Caco-2 (cell line): Measurements from ENCODE around the gene PLIN1. TPM values are rescaled to one million over a fixed set of nuclear protein-coding genes. Genes with fewer than 3 reads are reported as not detected.

Experiments
- BruUV-seq: library from RNA; stranded (reverse); fragments of 400-500 nt; replicated peaks from 2 replicates; lab custom pipeline; 2021; lab: Mats Ljungman, UMichigan
- CTCF ChIA-PET: fragments of 300-600 bp; sonication (Branson Sonifier 250); formaldehyde crosslinking; loops from one replicate; lab custom pipeline; 2022; ENCODE audit warnings: antibody characterized with exemption; lab: Charles Lee
- POLR2A ChIA-PET: fragments of 300-600 bp; sonication (Branson Sonifier 250); formaldehyde crosslinking; loops from one replicate; lab custom pipeline; 2022; ENCODE audit warnings: antibody characterized with exemption; lab: Charles Lee
- DNase-seq, 2 experiments: peaks; one replicate each; pipeline versions ENCODE4 v3.0.0 to v3.0.0-alpha.2; 2020 to 2022
- H3K27me3 ChIP-seq: replicated peaks from 2 replicates; pipeline ENCODE4 v1.6.0; 2011; ENCODE audit warnings: low read length; ENCODE audit not compliant: control insufficient read depth, insufficient read depth
- H3K36me3 ChIP-seq: 2 replicates; pipeline ENCODE4 v1.5.1; 2011; ENCODE audit warnings: low read length; ENCODE audit not compliant: control insufficient read depth, insufficient read depth
- H3K4me1 ChIP-seq: fragments of 250-450 bp; sonication (Bioruptor Pico); 2 replicates; pipeline ENCODE4 v1.5.1; 2020; ENCODE audit warnings: mild to moderate bottlenecking
- H3K4me3 ChIP-seq: 2 replicates; pipeline ENCODE4 v1.5.1; 2011; ENCODE audit warnings: low read depth, mild to moderate bottlenecking, control low read depth, low read length
- H3K9me3 ChIP-seq: fragments of 250-450 bp; sonication (Bioruptor Pico); 2 replicates; pipeline ENCODE4 v1.5.1; 2020; ENCODE audit warnings: mild to moderate bottlenecking, moderate library complexity
- H3K27ac Mint-ChIP-seq: one replicate; pipeline ENCODE4 v1.8.0; 2022; ENCODE audit warnings: mixed read lengths; ENCODE audit not compliant: unreplicated experiment
- H3K27me3 Mint-ChIP-seq: one replicate; pipeline ENCODE4 v1.8.0; 2022; ENCODE audit warnings: mixed read lengths; ENCODE audit not compliant: insufficient read depth, unreplicated experiment
- H3K36me3 Mint-ChIP-seq: one replicate; pipeline ENCODE4 v1.8.0; 2022; ENCODE audit warnings: mild to moderate bottlenecking, mixed read lengths; ENCODE audit not compliant: insufficient read depth, unreplicated experiment
- H3K4me1 Mint-ChIP-seq: one replicate; pipeline ENCODE4 v1.8.0; 2022; ENCODE audit warnings: low read depth, mixed read lengths; ENCODE audit not compliant: unreplicated experiment
- H3K4me3 Mint-ChIP-seq: one replicate; pipeline ENCODE4 v1.8.0; 2022; ENCODE audit warnings: mild to moderate bottlenecking, moderate library complexity, mixed read lengths; ENCODE audit not compliant: unreplicated experiment
- H3K9me3 Mint-ChIP-seq: one replicate; pipeline ENCODE4 v1.8.0; 2022; ENCODE audit warnings: mixed read lengths; ENCODE audit not compliant: unreplicated experiment
- CTCF ChIP-seq, 2 experiments: fragments of 200-600 bp in 1 of 2; IDR thresholded peaks; 1 replicate in 1 of 2; 2 replicates in 1 of 2; pipeline versions ENCODE4 v1.5.1 to v1.8.0; 2011 to 2022; ENCODE audit warnings: antibody characterized with exemption in 1 of 2, control low read depth in 1 of 2, inconsistent platforms in 1 of 2, low read depth in 1 of 2, low read length in 1 of 2, mild to moderate bottlenecking in 1 of 2, moderate library complexity in 1 of 2; ENCODE audit not compliant: insufficient read depth in 1 of 2, severe bottlenecking in 1 of 2, unreplicated experiment in 1 of 2
- intact Hi-C: fragments of 100-400 bp; cut with micrococcal nuclease; formaldehyde crosslinking; loops from one replicate; pipeline ENCODE4 v1.10.0; 2022; ENCODE audit not compliant: unreplicated experiment
- total RNA-seq: library from RNA; stranded (reverse); gene quantifications from 2 replicates; pipeline ENCODE4 v1.2.3, GENCODE V29; 2022

PLIN1 gene
- total RNA-seq, 1 experiment from 2014 or later = not detected

GRCh38 chr15:89628301-89628700 lies 50.9 kb downstream of the PLIN1 start:
- intact Hi-C loops = no loop called here
- Mint-ChIP-seq H3K4me1 (no peaks in the 10 kb centered on the region), H3K9me3 (no peaks in the 10 kb centered on the region), H3K36me3 (peaks cover 94% of the 10 kb centered on the region), H3K27ac (no peak overlapping the region), H3K4me3 (no peak overlapping the region), H3K27me3 (no peaks in the 10 kb centered on the region)
- DNase-seq = no peak
- CTCF ChIA-PET = interaction anchor here (1.3 kb wide), 1 partner anchor 53 kb away, joined by 3 read pairs; the partner anchor contains the start of gene TICRR
- no peak for TF ChIP-seq CTCF (IDR thresholded peaks at IDR 0.05; ENCODE audit: insufficient read depth in 1 of 2, low read depth in 1 of 2, low read length in 1 of 2, severe bottlenecking in 1 of 2, unreplicated experiment in 1 of 2)
- POLR2A ChIA-PET = no interaction called here
- Histone ChIP-seq H3K4me3 (no peak overlapping the region), H3K27me3 (no peaks in the 10 kb centered on the region), H3K4me1 (no peaks in the 10 kb centered on the region), H3K9me3 (no peaks in the 10 kb centered on the region), H3K36me3 (no peaks in the 10 kb centered on the region; the same call in 1 of the 2 replicates)
- BruUV-seq = no TSS peak

GRCh38 chr15:89627256-89627970 lies 51.8 kb downstream of the PLIN1 start:
- ChIA-PET POLR2A (no interaction called here), CTCF (interaction anchor here (1.3 kb wide), 1 partner anchor 52 kb away, joined by 3 read pairs; the partner anchor contains the start of gene TICRR)
- no peak for DNase-seq
- H3K9me3 Mint-ChIP-seq = no peaks in the 10 kb centered on the region
- peaks cover 93% of the 10 kb centered on the region for H3K36me3 Mint-ChIP-seq
- no peaks in the 10 kb centered on the region for H3K4me1 Mint-ChIP-seq
- Histone ChIP-seq H3K4me3 (no peak overlapping the region), H3K27me3 (no peaks in the 10 kb centered on the region), H3K4me1 (no peaks in the 10 kb centered on the region), H3K36me3 (no peaks in the 10 kb centered on the region; the same call in 1 of the 2 replicates), H3K9me3 (no peaks in the 10 kb centered on the region)
- intact Hi-C loops = no loop called here
- no peak overlapping the region for H3K27ac Mint-ChIP-seq
- no peak overlapping the region for H3K4me3 Mint-ChIP-seq
- H3K27me3 Mint-ChIP-seq = no peaks in the 10 kb centered on the region
- no TSS peak for BruUV-seq
- TF ChIP-seq CTCF (IDR thresholded peaks at IDR 0.05; ENCODE audit: insufficient read depth in 1 of 2, low read depth in 1 of 2, low read length in 1 of 2, severe bottlenecking in 1 of 2, unreplicated experiment in 1 of 2) = no peak

GRCh38 chr15:89625716-89626115 lies 53.5 kb downstream of the PLIN1 start:
- peaks cover 93% of the 10 kb centered on the region for H3K36me3 Mint-ChIP-seq
- H3K4me3 Mint-ChIP-seq = no peak overlapping the region
- POLR2A ChIA-PET = no interaction called here
- intact Hi-C loops = no loop called here
- no peaks in the 10 kb centered on the region for H3K9me3 Mint-ChIP-seq
- no peaks in the 10 kb centered on the region; the same call in 1 of the 2 replicates for H3K36me3 ChIP-seq
- no peaks in the 10 kb centered on the region for H3K27me3 Mint-ChIP-seq
- BruUV-seq = no TSS peak
- CTCF ChIA-PET = no interaction called here
- H3K9me3 ChIP-seq = no peaks in the 10 kb centered on the region
- H3K27me3 ChIP-seq = no peaks in the 10 kb centered on the region
- no peak for TF ChIP-seq CTCF (IDR thresholded peaks at IDR 0.05; ENCODE audit: insufficient read depth in 1 of 2, low read depth in 1 of 2, low read length in 1 of 2, severe bottlenecking in 1 of 2, unreplicated experiment in 1 of 2)
- no peaks in the 10 kb centered on the region for H3K4me1 Mint-ChIP-seq
- no peak overlapping the region for H3K4me3 ChIP-seq
- H3K27ac Mint-ChIP-seq = no peak overlapping the region
- no peak for DNase-seq
- no peaks in the 10 kb centered on the region for H3K4me1 ChIP-seq
